IPS-20b (cell line): ENCODE measurements around the gene ZNF324B.

Source experiments
- H3K27ac ChIP-seq: one replicate; pipeline ENCODE4 v1.5.1; 2013; ENCODE audit warnings: low read length
- H3K27me3 ChIP-seq: 2 replicates; pipeline ENCODE4 v1.6.1; 2013; ENCODE audit warnings: mild to moderate bottlenecking, low read length, inconsistent platforms; ENCODE audit not compliant: insufficient read depth
- H3K36me3 ChIP-seq: 2 replicates; pipeline ENCODE4 v1.6.1; 2013; ENCODE audit warnings: low read depth, mild to moderate bottlenecking, inconsistent platforms, low read length, moderate library complexity; ENCODE audit not compliant: insufficient read depth
- H3K4me1 ChIP-seq: 2 replicates; pipeline ENCODE4 v1.6.1; 2013; ENCODE audit warnings: mild to moderate bottlenecking, control low read depth, inconsistent platforms, low read length, moderate library complexity; ENCODE audit not compliant: insufficient read depth
- H3K4me3 ChIP-seq: 2 replicates; pipeline ENCODE4 v1.5.1; 2013; ENCODE audit warnings: mild to moderate bottlenecking, low read length, inconsistent platforms
- H3K9ac ChIP-seq: 2 replicates; pipeline ENCODE4 v1.6.1; 2013; ENCODE audit warnings: low read depth, mild to moderate bottlenecking, inconsistent platforms, low read length, moderate library complexity
- H3K9me3 ChIP-seq: 2 replicates; pipeline ENCODE4 v1.6.1; 2013; ENCODE audit warnings: mild to moderate bottlenecking, low read depth, low read length, inconsistent platforms; ENCODE audit not compliant: insufficient read depth

The ZNF324B gene

GRCh38 chr19:58491393-58491792 is 40.0 kb downstream of the ZNF324B start:
- H3K27me3 ChIP-seq: no peaks in the 10 kb centered on the region
- no peak overlapping the region for H3K27ac ChIP-seq
- H3K36me3 ChIP-seq: no peaks in the 10 kb centered on the region
- H3K4me3 ChIP-seq: no peak overlapping the region
- H3K4me1 ChIP-seq: no peaks in the 10 kb centered on the region
- no peak overlapping the region for H3K9ac ChIP-seq
- no peaks in the 10 kb centered on the region for H3K9me3 ChIP-seq

- H3K27ac ChIP-seq: no peak overlapping the region
- no peak overlapping the region for H3K4me3 ChIP-seq
- no peak overlapping the region for H3K9ac ChIP-seq
- H3K4me1 ChIP-seq: no peaks in the 10 kb centered on the region
- H3K36me3 ChIP-seq: no peaks in the 10 kb centered on the region
- H3K27me3 ChIP-seq: no peaks in the 10 kb centered on the region
- no peaks in the 10 kb centered on the region for H3K9me3 ChIP-seq
These were observed 40.8 kb downstream of the ZNF324B start for GRCh38 chr19:58492265-58492664.

- H3K9ac ChIP-seq: no peak overlapping the region
These were observed 46.3 kb downstream of the ZNF324B start for GRCh38 chr19:58497634-58498170.

GRCh38 chr19:58498316-58499020 is 47.0 kb downstream of the ZNF324B start:
- H3K4me3 ChIP-seq: peak overlapping the region; percentile 97
- H3K9me3 ChIP-seq: no peaks in the 10 kb centered on the region
- no peak overlapping the region for H3K27ac ChIP-seq
- no peaks in the 10 kb centered on the region for H3K36me3 ChIP-seq
- peaks cover 6% of the 10 kb centered on the region; the same call in 1 of the 2 replicates for H3K4me1 ChIP-seq
- peak overlapping the region; percentile 71; the same call in 1 of the 2 replicates for H3K9ac ChIP-seq
- no peaks in the 10 kb centered on the region for H3K27me3 ChIP-seq

More at GRCh38 chr19:58497634-58498170, 46.3 kb downstream of the ZNF324B start:
- Histone ChIP-seq H3K36me3 (no peaks in the 10 kb centered on the region), H3K27me3 (no peaks in the 10 kb centered on the region), H3K4me3 (no peak overlapping the region; the same call in 1 of the 2 replicates), H3K9me3 (no peaks in the 10 kb centered on the region), H3K4me1 (peaks cover 6% of the 10 kb centered on the region; the same call in 1 of the 2 replicates), H3K27ac (no peak overlapping the region)

- Histone ChIP-seq H3K36me3 (no peaks in the 10 kb centered on the region), H3K9ac (peak overlapping the region; percentile 82), H3K4me3 (peak overlapping the region; percentile 97), H3K27me3 (no peaks in the 10 kb centered on the region), H3K4me1 (peaks cover 6% of the 10 kb centered on the region; the same call in 1 of the 2 replicates), H3K27ac (peak overlapping the region; percentile 78), H3K9me3 (no peaks in the 10 kb centered on the region)
These were observed 47.9 kb downstream of the ZNF324B start for GRCh38 chr19:58499021-58499927.

- no peak overlapping the region for H3K9ac ChIP-seq
- no peaks in the 10 kb centered on the region for H3K27me3 ChIP-seq
- H3K9me3 ChIP-seq: no peaks in the 10 kb centered on the region
- no peak overlapping the region for H3K27ac ChIP-seq
- H3K36me3 ChIP-seq: no peaks in the 10 kb centered on the region
- H3K4me1 ChIP-seq: peaks cover 6% of the 10 kb centered on the region; the same call in 1 of the 2 replicates
- peak overlapping the region; percentile 77 for H3K4me3 ChIP-seq
These were observed 48.8 kb downstream of the ZNF324B start for GRCh38 chr19:58500242-58500641.
